ENCODE results near the gene ARL6IP1. TPM values are rescaled to one million over a fixed set of nuclear protein-coding genes. Genes with fewer than 3 reads are reported as not detected.

ARL6IP1 gene
- total and polyA plus RNA-seq, 2 of the 13 experiments (the other 11 are each of a cell fraction or from before 2014, with no cell fraction given): 263 to 373 TPM

DNA sequence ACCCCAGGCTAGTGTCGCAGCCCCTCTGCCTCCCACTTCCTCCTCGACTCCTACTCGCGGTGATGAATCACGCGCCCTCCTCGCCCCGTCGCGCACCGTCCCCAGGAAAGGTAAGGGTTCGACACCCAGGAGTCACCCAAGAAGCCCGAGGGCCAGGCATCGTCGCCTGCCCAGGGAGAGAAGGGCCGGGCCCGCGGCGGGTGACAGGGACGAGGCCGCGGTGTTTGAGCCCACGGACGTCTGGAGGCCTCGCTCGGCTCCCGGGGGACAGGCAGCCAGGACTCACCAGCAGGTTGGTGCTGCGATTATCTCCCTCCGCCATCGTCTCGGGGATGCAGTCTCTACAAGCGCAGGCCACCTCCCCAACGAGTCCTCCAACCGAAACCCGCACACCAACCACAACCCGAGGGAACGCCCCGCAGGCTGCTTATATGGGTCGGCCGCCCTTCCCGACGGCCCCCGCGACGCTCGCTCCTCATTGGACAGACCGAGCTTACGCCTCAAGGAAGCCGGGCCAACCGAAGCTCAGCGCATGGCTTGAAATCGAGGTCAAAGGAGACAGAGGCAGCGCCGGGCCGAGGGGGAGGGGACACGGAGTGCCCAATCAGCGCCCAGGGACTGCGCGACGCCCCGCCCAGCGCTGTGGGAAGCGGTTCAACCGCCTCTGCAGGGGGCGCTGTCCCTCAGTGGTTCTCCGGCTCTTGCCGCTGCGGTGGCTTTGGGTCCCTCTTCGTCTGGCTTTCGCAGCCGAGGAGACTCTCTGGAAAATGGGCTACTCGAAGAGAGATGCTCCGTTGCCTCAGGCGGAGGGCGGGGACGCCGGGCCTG, at the start of gene ARL6IP1 (continued):
- TF ChIP-seq, protein P1, sequence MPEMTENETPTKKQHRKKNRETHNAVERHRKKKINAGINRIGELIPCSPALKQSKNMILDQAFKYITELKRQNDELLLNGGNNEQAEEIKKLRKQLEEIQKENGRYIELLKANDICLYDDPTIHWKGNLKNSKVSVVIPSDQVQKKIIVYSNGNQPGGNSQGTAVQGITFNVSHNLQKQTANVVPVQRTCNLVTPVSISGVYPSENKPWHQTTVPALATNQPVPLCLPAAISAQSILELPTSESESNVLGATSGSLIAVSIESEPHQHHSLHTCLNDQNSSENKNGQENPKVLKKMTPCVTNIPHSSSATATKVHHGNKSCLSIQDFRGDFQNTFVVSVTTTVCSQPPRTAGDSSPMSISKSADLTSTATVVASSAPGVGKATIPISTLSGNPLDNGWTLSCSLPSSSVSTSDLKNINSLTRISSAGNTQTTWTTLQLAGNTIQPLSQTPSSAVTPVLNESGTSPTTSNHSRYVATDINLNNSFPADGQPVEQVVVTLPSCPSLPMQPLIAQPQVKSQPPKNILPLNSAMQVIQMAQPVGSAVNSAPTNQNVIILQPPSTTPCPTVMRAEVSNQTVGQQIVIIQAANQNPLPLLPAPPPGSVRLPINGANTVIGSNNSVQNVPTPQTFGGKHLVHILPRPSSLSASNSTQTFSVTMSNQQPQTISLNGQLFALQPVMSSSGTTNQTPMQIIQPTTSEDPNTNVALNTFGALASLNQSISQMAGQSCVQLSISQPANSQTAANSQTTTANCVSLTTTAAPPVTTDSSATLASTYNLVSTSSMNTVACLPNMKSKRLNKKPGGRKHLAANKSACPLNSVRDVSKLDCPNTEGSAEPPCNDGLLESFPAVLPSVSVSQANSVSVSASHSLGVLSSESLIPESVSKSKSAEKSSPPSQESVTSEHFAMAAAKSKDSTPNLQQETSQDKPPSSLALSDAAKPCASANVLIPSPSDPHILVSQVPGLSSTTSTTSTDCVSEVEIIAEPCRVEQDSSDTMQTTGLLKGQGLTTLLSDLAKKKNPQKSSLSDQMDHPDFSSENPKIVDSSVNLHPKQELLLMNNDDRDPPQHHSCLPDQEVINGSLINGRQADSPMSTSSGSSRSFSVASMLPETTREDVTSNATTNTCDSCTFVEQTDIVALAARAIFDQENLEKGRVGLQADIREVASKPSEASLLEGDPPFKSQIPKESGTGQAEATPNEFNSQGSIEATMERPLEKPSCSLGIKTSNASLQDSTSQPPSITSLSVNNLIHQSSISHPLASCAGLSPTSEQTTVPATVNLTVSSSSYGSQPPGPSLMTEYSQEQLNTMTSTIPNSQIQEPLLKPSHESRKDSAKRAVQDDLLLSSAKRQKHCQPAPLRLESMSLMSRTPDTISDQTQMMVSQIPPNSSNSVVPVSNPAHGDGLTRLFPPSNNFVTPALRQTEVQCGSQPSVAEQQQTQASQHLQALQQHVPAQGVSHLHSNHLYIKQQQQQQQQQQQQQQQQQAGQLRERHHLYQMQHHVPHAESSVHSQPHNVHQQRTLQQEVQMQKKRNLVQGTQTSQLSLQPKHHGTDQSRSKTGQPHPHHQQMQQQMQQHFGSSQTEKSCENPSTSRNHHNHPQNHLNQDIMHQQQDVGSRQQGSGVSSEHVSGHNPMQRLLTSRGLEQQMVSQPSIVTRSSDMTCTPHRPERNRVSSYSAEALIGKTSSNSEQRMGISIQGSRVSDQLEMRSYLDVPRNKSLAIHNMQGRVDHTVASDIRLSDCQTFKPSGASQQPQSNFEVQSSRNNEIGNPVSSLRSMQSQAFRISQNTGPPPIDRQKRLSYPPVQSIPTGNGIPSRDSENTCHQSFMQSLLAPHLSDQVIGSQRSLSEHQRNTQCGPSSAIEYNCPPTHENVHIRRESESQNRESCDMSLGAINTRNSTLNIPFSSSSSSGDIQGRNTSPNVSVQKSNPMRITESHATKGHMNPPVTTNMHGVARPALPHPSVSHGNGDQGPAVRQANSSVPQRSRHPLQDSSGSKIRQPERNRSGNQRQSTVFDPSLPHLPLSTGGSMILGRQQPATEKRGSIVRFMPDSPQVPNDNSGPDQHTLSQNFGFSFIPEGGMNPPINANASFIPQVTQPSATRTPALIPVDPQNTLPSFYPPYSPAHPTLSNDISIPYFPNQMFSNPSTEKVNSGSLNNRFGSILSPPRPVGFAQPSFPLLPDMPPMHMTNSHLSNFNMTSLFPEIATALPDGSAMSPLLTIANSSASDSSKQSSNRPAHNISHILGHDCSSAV (CRISPR knock-in tag; IDR thresholded peaks at IDR 0.05; ENCODE audit: borderline replicate concordance): peak; percentile 98; the same call in 1 of the 2 replicates
- TF ChIP-seq ZNF75D (CRISPR knock-in tag; IDR thresholded peaks at IDR 0.05; ENCODE audit: borderline replicate concordance) (peak; percentile 91; the same call in 1 of the 2 replicates), ZNF552 (CRISPR knock-in tag; IDR thresholded peaks at IDR 0.05; ENCODE audit: borderline replicate concordance) (peak; percentile 92), SMARCC2 (IDR thresholded peaks at IDR 0.05) (no peak), ZFP37 (CRISPR knock-in tag; IDR thresholded peaks at IDR 0.05; ENCODE audit: borderline replicate concordance) (peak; percentile 93), NCOR1 (IDR thresholded peaks at IDR 0.05; ENCODE audit: borderline replicate concordance, low read length) (peak; percentile 44; the same call in 1 of the 2 replicates), NFE2L2 (IDR thresholded peaks at IDR 0.05; ENCODE audit: low read length) (no peak), FIP1L1 (IDR thresholded peaks at IDR 0.05; ENCODE audit: borderline replicate concordance, insufficient read depth, low read depth, low read length) (peak; percentile 99; the same call in 1 of the 2 replicates), SIN3B (IDR thresholded peaks at IDR 0.05; ENCODE audit: low read length) (peak; percentile 79), RAD51 (IDR thresholded peaks at IDR 0.05; ENCODE audit: borderline replicate concordance) (no peak), ASH2L (IDR thresholded peaks at IDR 0.05; ENCODE audit: insufficient read length, low read depth, low read length) (peak; percentile 93), ZNF251 (CRISPR knock-in tag; IDR thresholded peaks at IDR 0.05) (peak; percentile 87), ZNF546 (CRISPR knock-in tag; conservative IDR thresholded peaks at IDR 0.05) (peak; percentile 98), AKAP8 (CRISPR knock-in tag; IDR thresholded peaks at IDR 0.05) (no peak; the same call in none of the 2 replicates)
- TF ChIP-seq, protein P2, sequence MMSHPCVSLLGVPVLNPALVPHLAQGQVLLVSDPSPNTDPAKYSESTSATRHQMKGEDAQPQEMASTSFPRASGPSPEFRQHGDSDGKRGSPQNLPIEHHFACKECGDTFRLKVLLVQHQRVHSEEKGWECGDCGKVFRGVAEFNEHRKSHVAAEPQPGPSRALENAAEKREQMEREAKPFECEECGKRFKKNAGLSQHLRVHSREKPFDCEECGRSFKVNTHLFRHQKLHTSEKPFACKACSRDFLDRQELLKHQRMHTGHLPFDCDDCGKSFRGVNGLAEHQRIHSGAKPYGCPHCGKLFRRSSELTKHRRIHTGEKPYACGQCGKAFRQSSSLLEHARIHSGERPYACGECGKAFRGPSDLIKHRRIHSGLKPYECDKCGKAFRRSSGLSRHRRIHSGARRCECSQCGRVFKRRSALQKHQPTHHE (CRISPR knock-in tag; IDR thresholded peaks at IDR 0.05; ENCODE audit: borderline replicate concordance): peak; percentile 99
- TF ChIP-seq, protein P3, sequence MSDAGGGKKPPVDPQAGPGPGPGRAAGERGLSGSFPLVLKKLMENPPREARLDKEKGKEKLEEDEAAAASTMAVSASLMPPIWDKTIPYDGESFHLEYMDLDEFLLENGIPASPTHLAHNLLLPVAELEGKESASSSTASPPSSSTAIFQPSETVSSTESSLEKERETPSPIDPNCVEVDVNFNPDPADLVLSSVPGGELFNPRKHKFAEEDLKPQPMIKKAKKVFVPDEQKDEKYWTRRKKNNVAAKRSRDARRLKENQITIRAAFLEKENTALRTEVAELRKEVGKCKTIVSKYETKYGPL (CRISPR knock-in tag; IDR thresholded peaks at IDR 0.05): peak; percentile 69
- TF ChIP-seq, protein P4, sequence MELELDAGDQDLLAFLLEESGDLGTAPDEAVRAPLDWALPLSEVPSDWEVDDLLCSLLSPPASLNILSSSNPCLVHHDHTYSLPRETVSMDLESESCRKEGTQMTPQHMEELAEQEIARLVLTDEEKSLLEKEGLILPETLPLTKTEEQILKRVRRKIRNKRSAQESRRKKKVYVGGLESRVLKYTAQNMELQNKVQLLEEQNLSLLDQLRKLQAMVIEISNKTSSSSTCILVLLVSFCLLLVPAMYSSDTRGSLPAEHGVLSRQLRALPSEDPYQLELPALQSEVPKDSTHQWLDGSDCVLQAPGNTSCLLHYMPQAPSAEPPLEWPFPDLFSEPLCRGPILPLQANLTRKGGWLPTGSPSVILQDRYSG (CRISPR knock-in tag; IDR thresholded peaks at IDR 0.05): peak; percentile 84; the same call in 1 of the 2 replicates
